ENCODE results near the gene MARCHF4.
"Not testable (repeated sequence)": the region's sequence is repeated elsewhere in the genome, so short reads cannot be mapped to it uniquely, and the experiment has no call there.

The MARCHF4 gene

DNA sequence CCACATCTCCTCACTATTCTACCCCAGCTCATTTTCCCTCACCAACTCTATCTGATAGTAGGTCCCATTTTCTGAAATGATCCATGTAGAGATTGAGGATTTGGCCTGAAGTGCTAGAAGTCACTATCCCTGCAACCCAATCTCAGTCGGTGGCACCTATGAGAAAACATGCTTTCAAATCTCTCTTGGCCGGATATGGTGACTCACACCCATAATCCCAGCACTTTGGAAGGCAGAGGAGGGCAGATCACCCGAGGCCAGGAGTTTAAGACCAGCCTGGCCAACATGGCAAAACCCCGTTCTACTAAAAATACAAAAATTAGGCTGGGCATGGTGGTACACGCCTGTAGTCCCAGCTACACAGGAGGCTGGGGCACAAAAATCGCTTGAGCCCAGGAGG, 19.1 kb upstream of the MARCHF4 start:
- in situ Hi-C loops (cut with MboI; ENCODE audit: low sequenced_read_pairs, unreplicated experiment): no loop called here
- DNase-seq (ENCODE audit: low spot score): no peak
- TF ChIP-seq, protein P1, sequence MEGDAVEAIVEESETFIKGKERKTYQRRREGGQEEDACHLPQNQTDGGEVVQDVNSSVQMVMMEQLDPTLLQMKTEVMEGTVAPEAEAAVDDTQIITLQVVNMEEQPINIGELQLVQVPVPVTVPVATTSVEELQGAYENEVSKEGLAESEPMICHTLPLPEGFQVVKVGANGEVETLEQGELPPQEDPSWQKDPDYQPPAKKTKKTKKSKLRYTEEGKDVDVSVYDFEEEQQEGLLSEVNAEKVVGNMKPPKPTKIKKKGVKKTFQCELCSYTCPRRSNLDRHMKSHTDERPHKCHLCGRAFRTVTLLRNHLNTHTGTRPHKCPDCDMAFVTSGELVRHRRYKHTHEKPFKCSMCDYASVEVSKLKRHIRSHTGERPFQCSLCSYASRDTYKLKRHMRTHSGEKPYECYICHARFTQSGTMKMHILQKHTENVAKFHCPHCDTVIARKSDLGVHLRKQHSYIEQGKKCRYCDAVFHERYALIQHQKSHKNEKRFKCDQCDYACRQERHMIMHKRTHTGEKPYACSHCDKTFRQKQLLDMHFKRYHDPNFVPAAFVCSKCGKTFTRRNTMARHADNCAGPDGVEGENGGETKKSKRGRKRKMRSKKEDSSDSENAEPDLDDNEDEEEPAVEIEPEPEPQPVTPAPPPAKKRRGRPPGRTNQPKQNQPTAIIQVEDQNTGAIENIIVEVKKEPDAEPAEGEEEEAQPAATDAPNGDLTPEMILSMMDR (IDR thresholded peaks at IDR 0.05; ENCODE audit: borderline replicate concordance, control extremely low read depth, extremely low read depth, insufficient read depth, missing control alignments): no peak

DNA sequence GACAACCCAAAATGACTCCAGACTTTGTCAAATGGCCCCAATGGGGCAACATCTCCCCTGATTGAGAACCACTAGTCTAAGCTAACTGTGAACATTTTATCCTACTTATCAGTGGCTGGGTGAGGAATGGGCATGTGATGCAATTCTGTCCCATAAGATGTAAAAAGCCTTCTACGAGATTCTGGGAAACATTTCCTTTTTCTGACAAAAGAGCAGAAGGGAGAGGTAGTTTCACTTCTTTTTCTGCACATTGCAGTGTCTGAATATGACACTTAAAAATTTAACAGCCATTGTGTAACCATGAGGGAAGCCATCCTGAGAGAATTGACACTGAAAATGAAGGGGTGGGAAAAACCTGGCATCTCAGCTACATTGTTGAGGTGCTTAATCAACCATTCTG, 17.3 kb upstream of the MARCHF4 start:
- DNase-seq (ENCODE audit: low spot score): no peak
- in situ Hi-C loops (cut with MboI; ENCODE audit: low sequenced_read_pairs, unreplicated experiment): no loop called here
- TF ChIP-seq, protein P1 (IDR thresholded peaks at IDR 0.05; ENCODE audit: borderline replicate concordance, control extremely low read depth, extremely low read depth, insufficient read depth, missing control alignments): no peak

DNA sequence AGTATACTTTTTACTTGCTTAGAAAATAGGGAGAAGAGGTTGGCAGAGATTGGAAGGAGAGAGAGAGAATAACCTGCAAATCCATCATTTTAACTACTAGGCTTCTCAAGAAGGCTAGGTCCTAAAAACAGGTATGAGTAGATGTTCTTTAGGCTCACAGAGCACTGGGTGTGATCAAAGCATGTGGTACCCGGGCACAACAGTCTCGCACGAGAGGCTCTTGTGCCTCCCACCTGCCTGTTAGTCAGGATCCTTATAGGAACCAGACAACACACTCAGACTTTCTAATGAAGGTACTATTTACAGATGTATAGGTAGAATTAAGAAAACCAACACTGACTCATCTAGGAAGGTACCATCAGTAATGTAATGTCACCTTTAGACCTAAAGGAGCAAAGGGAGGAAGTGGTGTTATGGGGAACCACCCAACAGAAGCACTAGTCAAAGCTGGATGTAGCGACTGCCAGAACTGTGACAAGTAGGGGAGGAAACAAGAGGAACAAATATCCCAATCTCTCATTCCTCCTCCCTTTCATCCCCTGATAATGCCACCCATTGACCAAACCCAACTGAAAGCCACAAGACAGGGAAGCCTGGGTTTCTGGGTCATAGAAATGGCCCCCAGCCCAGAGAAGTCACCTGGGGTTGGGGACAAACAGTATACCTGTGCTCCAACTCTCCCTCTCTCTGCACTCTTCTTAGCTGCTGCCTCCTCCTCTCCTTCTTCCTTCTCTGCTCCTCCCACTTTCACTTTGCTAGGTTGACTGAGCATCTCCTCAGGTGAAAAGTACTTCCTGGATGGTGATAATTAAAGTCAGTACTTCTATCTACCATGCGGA, 16.0 kb upstream of the MARCHF4 start:
- in situ Hi-C loops (cut with MboI; ENCODE audit: low sequenced_read_pairs, unreplicated experiment): no loop called here

DNA sequence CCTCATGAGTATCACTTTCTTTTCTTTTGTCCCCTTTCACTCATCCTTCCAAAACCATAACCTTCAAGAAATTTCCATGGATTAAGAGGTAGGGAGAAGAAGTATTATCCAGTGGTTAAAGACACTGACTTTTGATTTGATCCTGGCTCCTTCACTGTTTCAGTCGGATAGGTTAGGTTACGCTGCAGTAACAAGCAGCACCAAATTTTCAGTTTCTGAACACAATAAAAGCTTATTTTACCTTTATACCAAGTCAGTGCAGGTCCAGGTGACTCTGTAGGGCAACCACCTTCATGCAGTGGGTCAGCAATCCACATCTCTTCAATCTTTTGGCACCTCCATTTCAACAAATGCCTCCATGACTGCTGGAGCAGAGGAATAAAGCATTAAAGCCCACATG, 15.0 kb upstream of the MARCHF4 start:
- TF ChIP-seq, protein P1 (IDR thresholded peaks at IDR 0.05; ENCODE audit: borderline replicate concordance, control extremely low read depth, extremely low read depth, insufficient read depth, missing control alignments): no peak
- no peak for DNase-seq (ENCODE audit: low spot score)
- in situ Hi-C loops (cut with MboI; ENCODE audit: low sequenced_read_pairs, unreplicated experiment): no loop called here

More for the DNA sequence above, 16.0 kb upstream of the MARCHF4 start:
- TF ChIP-seq, protein P1 (IDR thresholded peaks at IDR 0.05; ENCODE audit: borderline replicate concordance, control extremely low read depth, extremely low read depth, insufficient read depth, missing control alignments): no peak
- DNase-seq (ENCODE audit: low spot score): peak; percentile 35

DNA sequence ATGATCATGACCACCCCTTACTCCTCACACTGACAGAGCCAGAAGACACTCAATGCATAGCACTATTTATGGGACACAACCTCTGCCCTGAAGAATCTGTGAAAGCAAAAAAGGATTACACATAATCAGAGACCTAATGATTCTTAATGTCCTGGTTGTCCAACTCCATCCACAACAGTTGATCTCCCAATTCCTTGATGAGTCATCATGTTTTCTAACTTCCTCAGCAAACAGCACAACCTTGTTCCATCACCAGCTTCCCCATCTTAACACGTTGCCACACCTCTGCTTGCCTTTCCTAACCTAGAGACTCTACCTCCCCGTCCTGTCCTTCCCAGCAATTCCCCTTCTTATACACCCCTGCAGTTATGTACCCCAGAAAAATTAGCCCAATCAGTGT, 13.2 kb upstream of the MARCHF4 start:
- no peak for DNase-seq (ENCODE audit: low spot score)
- in situ Hi-C loops (cut with MboI; ENCODE audit: low sequenced_read_pairs, unreplicated experiment): no loop called here
- TF ChIP-seq, protein P1 (IDR thresholded peaks at IDR 0.05; ENCODE audit: borderline replicate concordance, control extremely low read depth, extremely low read depth, insufficient read depth, missing control alignments): no peak

DNA sequence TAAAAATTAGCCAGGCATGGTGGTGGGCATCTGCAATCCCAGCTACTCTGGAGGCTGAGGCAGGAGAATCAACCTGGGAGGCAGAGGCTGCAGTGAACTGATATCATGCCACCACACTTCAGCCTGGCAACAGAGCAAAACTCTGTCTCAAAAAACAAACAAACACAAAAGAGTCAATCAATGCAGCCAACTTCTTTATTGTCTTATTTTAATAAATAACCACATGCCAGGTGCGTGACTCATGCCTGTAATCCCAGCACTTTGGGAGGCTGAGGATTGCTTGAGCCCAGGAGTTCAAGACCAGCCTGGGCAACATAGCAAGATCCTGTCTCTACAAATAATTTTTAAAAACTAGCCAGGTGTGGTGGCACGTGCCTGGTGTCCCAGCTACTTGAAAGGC, 12.1 kb upstream of the MARCHF4 start:
- in situ Hi-C loops (cut with MboI; ENCODE audit: low sequenced_read_pairs, unreplicated experiment); DNase-seq (ENCODE audit: low spot score): not testable (repeated sequence)

DNA sequence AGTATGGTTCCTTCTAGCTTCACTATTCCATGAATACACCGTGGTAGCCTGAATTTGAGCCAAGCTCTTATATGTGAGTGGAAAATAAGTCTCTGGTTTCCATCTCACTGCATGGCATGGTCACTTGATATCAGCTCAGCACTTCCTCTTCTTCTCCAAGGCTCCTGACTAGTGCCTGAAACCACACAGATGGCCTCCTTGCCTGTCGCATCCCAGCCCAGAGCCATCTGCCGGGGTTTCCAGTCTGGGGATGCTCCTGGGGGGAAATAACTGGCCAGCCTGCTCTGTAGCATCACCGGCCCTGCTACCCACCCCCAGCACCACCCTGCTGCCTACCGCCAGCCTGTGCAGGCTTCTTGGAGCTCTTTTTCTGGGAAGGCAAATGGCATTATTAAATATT, 7.7 kb upstream of the MARCHF4 start:
- DNase-seq (ENCODE audit: low spot score): no peak
- TF ChIP-seq, protein P1 (IDR thresholded peaks at IDR 0.05; ENCODE audit: borderline replicate concordance, control extremely low read depth, extremely low read depth, insufficient read depth, missing control alignments): no peak
- in situ Hi-C loops (cut with MboI; ENCODE audit: low sequenced_read_pairs, unreplicated experiment): no loop called here

Measured in GM13976 (cell line).